ENCODE results near the gene PTGIS. TPM values are rescaled to one million over a fixed set of nuclear protein-coding genes. Genes with fewer than 3 reads are reported as not detected.

PTGIS gene
- total RNA-seq, 2 donors from 2014 or later: 14.1 to 20.9 TPM

- H3K27me3 ChIP-seq (ENCODE audit: control insufficient read depth, insufficient read depth, low read length, poor library complexity, severe bottlenecking): peaks cover 37% of the 10 kb centered on the region
- peak overlapping the region; percentile 79 for H3K4me3 ChIP-seq (ENCODE audit: low read length)
- no peak overlapping the region for H3K9ac ChIP-seq (ENCODE audit: extremely low read depth, low read length, poor library complexity, severe bottlenecking)
- no peak overlapping the region for H3K27ac ChIP-seq (ENCODE audit: low read depth, low read length)
- H3K36me3 Mint-ChIP-seq (ENCODE audit: low read depth): no peaks in the 10 kb centered on the region
- H3K27me3 Mint-ChIP-seq (ENCODE audit: insufficient read depth): peaks cover 55% of the 10 kb centered on the region
- H3K4me1 ChIP-seq (ENCODE audit: control insufficient read depth, insufficient read depth, low read length): no peaks in the 10 kb centered on the region
- H3K9me3 ChIP-seq (ENCODE audit: control insufficient read depth, low read length): peaks cover 5% of the 10 kb centered on the region
- H3K27ac Mint-ChIP-seq: peak overlapping the region; percentile 39
- H3K36me3 ChIP-seq (ENCODE audit: control insufficient read depth, insufficient read depth, low read length): no peaks in the 10 kb centered on the region
- WGBS, 2 experiments (ENCODE audit: insufficient coverage in 1 of 2, insufficient read length in 1 of 2): 4 to 7% methylated on average over 11 to 60 of the region's 61 CpGs
- peak; percentile 95 for TF ChIP-seq CTCF (conservative IDR thresholded peaks at IDR 0.05)
- H3K4me3 Mint-ChIP-seq: peak overlapping the region; percentile 67
- H3K9me3 Mint-ChIP-seq: no peaks in the 10 kb centered on the region
- H3K4me1 Mint-ChIP-seq: no peaks in the 10 kb centered on the region
- peak; percentile 95 for DNase-seq
Observed at GRCh38 chr20:49484180-49485140, 83.5 kb downstream of the PTGIS start.

- H3K4me3 Mint-ChIP-seq: peak overlapping the region; percentile 67
- WGBS, 2 experiments (ENCODE audit: insufficient coverage in 1 of 2, insufficient read length in 1 of 2): 0 to 1% methylated on average over 1 to 44 of the region's 44 CpGs
- no peaks in the 10 kb centered on the region for H3K4me1 Mint-ChIP-seq
Observed at GRCh38 chr20:49483696-49484123, 84.2 kb downstream of the PTGIS start.

More at GRCh38 chr20:49483696-49484123, 84.2 kb downstream of the PTGIS start:
- Mint-ChIP-seq H3K27me3 (ENCODE audit: insufficient read depth) (peaks cover 49% of the 10 kb centered on the region), H3K27ac (no peak overlapping the region), H3K9me3 (no peaks in the 10 kb centered on the region), H3K36me3 (ENCODE audit: low read depth) (no peaks in the 10 kb centered on the region)
- H3K4me3 ChIP-seq (ENCODE audit: low read length): peak overlapping the region; percentile 69
- H3K9me3 ChIP-seq (ENCODE audit: control insufficient read depth, low read length): no peaks in the 10 kb centered on the region
- H3K36me3 ChIP-seq (ENCODE audit: control insufficient read depth, insufficient read depth, low read length): no peaks in the 10 kb centered on the region
- no peak for TF ChIP-seq CTCF (conservative IDR thresholded peaks at IDR 0.05)
- no peak overlapping the region for H3K9ac ChIP-seq (ENCODE audit: extremely low read depth, low read length, poor library complexity, severe bottlenecking)
- peaks cover 37% of the 10 kb centered on the region for H3K27me3 ChIP-seq (ENCODE audit: control insufficient read depth, insufficient read depth, low read length, poor library complexity, severe bottlenecking)
- H3K27ac ChIP-seq (ENCODE audit: low read depth, low read length): no peak overlapping the region
- peak; percentile 76 for DNase-seq
- H3K4me1 ChIP-seq (ENCODE audit: control insufficient read depth, insufficient read depth, low read length): peaks cover under 1% of the 10 kb centered on the region

All from endodermal cell (in vitro differentiated cells).